Panc1 (cell line): ENCODE results near the gene ADAMTS14.

Experiments used
- POLR2AphosphoS5 ChIP-seq: IDR thresholded peaks from 2 replicates; pipeline ENCODE4 v1.6.1; 2012; ENCODE audit warnings: mild to moderate bottlenecking, low read depth, low read length, moderate library complexity
- TCF7L2 ChIP-seq: IDR thresholded peaks from 2 replicates; pipeline ENCODE4 v1.6.1; 2011; ENCODE audit warnings: mild to moderate bottlenecking, low read depth, low read length, inconsistent platforms
- TF ChIP-seq, protein P1 (sequence below): fragments of 450-650 bp; IDR thresholded peaks from 2 replicates; pipeline ENCODE4 v1.5.1; 2017; ENCODE audit warnings: mild to moderate bottlenecking
- TF ChIP-seq, protein P2 (sequence below), 2 experiments: IDR thresholded peaks; 2 replicates each; pipeline ENCODE4 v1.6.1; 2011 to 2012; ENCODE audit warnings: low read depth in 2 of 2, control low read depth in 1 of 2, low read length in 1 of 2, mild to moderate bottlenecking in 1 of 2, moderate library complexity in 1 of 2; ENCODE audit not compliant: insufficient read depth in 1 of 2

DNA sequence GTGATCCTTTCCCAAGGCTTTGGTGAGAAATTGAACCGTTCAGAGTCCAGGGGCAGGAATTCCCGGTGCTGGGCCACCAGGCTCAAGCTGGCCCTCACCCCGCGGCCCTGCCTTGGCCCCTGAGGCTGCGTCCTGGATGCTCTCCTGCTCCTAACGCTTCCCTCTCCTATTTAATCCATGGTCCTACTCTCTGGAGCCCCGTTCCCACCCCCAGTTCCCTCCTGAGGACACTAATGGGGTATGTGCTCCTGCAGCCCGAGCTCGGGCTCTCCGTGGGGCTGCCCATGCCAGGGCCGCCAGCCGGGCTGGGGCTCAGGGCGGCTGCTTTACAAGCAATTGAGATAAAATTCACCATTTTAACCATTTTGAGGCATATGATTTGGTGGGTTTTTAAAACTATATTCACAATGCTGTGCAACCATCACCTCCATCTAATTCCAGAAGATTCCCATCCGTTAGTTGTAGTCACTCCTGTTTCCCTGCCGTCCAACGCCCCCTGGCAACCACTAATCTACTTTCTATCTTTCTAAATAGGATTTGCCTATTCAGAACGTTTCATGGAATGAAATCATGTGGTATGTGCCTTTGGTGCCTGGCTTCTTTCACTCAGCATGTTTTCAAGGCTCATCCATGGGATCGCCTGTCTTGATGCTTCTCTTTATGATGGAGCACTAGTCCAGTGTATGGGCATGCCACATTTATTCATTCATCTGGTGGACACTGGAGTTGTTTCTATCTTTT is 33.0 kb downstream of the ADAMTS14 start:
- TF ChIP-seq, protein P1, sequence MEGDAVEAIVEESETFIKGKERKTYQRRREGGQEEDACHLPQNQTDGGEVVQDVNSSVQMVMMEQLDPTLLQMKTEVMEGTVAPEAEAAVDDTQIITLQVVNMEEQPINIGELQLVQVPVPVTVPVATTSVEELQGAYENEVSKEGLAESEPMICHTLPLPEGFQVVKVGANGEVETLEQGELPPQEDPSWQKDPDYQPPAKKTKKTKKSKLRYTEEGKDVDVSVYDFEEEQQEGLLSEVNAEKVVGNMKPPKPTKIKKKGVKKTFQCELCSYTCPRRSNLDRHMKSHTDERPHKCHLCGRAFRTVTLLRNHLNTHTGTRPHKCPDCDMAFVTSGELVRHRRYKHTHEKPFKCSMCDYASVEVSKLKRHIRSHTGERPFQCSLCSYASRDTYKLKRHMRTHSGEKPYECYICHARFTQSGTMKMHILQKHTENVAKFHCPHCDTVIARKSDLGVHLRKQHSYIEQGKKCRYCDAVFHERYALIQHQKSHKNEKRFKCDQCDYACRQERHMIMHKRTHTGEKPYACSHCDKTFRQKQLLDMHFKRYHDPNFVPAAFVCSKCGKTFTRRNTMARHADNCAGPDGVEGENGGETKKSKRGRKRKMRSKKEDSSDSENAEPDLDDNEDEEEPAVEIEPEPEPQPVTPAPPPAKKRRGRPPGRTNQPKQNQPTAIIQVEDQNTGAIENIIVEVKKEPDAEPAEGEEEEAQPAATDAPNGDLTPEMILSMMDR = no peak
- TF ChIP-seq TCF7L2 (no peak), POLR2AphosphoS5 (no peak)
- TF ChIP-seq, protein P2, sequence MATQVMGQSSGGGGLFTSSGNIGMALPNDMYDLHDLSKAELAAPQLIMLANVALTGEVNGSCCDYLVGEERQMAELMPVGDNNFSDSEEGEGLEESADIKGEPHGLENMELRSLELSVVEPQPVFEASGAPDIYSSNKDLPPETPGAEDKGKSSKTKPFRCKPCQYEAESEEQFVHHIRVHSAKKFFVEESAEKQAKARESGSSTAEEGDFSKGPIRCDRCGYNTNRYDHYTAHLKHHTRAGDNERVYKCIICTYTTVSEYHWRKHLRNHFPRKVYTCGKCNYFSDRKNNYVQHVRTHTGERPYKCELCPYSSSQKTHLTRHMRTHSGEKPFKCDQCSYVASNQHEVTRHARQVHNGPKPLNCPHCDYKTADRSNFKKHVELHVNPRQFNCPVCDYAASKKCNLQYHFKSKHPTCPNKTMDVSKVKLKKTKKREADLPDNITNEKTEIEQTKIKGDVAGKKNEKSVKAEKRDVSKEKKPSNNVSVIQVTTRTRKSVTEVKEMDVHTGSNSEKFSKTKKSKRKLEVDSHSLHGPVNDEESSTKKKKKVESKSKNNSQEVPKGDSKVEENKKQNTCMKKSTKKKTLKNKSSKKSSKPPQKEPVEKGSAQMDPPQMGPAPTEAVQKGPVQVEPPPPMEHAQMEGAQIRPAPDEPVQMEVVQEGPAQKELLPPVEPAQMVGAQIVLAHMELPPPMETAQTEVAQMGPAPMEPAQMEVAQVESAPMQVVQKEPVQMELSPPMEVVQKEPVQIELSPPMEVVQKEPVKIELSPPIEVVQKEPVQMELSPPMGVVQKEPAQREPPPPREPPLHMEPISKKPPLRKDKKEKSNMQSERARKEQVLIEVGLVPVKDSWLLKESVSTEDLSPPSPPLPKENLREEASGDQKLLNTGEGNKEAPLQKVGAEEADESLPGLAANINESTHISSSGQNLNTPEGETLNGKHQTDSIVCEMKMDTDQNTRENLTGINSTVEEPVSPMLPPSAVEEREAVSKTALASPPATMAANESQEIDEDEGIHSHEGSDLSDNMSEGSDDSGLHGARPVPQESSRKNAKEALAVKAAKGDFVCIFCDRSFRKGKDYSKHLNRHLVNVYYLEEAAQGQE (IDR thresholded peaks at IDR 0.05; ENCODE audit: insufficient read depth in 1 of 2, low read depth in 2 of 2, low read length in 1 of 2) = no peak
